Occipital lobe (tissue), 2 donors: ENCODE data around the gene STX8. TPM values are rescaled to one million over a fixed set of nuclear protein-coding genes. Genes with fewer than 3 reads are reported as not detected.
"Not testable (repeated sequence)": the region's sequence is repeated elsewhere in the genome, so short reads cannot be mapped to it uniquely, and the experiment has no call there.

Experiments used
- DNase-seq: peaks from one replicate; lab custom pipeline; 2025; lab: John Stamatoyannopoulos, UW
- total RNA-seq: library from RNA; depleted of rRNA; stranded (reverse); fragments of >200 nt; gene quantifications from one replicate; pipeline ENCODE4 v1.2.3, GENCODE V29; 2014

Gene STX8
- total RNA-seq, 1 donor from 2014 or later: 42.9 TPM

DNA sequence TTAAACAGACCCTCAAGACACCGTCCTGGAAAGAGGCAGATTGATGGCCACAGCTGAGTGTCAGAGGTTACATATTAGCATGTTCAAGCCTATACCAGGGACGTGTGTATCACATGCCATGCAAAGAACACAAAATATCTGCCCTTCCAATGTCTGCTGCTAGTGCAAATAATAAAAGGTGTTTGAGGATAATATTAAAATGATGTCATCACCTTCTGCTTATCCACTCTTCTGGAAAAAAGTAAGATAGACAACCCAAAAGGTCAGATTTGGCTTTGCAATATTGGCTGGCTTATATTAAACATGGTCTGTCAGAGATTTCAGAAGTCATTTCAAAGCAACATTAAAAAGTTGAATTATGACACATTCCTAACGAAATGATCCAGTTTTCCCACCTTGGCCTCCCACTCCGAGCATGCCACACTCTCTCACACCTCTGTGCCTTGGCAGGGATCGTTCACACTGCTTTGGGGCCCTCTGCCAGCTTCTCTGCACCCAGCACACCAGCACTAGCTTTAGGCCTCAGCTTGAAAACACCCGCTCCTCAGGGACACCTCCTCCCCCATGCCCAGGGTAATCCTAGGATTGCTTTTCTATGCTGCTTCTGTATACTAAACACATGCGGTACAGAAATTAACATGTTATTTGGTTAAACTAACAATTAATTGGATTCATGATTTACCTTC, 306.1 kb downstream of the STX8 start:
- peak; percentile 25 for DNase-seq

DNA sequence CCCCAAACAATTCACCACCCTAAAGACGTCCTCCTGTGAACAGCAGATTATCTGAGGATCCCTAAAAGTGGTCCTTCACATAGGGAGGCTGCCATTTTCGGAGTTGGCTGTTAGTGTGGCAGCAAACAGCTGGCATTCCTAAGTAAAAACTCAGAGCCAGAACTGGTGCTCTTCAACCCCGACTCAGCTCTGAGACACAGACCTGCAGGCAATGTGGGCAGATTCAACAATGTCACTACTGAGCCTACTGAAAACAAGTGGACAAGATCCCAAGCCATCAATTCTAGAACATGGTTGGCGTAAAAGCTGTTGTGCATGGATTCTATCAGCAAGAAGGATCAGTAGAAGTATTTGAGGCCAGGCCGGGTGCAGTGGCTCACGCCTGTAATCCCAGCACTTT, 307.1 kb downstream of the STX8 start:
- no peak for DNase-seq

DNA sequence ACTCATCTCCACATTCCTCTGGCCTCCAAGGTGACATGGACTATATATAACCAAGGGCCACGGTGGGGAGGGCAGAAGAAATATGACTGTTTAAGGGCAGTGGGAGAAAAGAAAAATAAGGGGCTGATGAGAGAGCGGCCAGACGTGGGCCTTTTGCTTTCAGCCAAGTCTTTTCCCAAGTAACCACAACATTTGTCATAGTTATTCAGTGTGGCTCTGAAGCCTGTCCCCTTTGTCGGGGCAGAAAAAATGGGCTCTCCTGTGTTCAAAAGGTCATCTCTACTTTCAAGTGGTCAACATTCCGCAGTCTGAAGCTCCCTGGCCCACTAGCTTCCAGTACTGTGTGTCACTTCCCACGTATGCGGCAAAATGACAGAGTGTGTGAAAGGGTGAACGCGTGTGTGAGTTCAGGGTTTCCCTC, 308.9 kb downstream of the STX8 start:
- DNase-seq: no peak

DNA sequence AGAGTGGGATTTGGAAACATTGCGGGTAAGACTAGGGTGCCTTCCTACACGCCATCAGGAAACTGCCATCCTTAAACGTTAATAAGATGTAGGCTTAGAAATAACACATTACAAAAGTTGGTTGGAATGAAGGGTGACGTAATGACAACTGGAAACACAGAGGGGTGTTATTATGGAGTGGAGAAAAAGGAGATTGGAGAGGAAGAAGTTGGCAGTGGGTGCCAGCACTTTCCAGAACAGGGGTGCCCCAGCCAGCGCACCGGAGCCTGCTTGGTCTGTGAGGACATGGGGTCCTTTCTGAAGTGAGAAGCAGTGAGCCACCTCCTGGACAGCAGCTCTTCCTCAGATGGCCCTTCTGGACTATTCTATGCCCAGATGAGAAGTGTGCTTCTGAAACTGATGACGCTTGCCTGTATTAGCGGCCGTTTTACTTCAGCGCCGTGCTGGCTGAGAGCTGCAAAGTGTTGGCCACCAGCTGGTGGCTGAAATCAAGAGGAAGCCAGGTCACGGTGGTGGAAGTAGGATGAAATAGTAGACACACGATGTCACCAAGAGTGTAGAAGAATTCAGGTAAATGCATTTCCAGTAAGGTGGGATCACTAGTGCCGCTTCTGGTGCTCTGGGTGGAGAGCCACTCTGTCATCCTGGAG, 309.5 kb downstream of the STX8 start:
- DNase-seq: no peak

DNA sequence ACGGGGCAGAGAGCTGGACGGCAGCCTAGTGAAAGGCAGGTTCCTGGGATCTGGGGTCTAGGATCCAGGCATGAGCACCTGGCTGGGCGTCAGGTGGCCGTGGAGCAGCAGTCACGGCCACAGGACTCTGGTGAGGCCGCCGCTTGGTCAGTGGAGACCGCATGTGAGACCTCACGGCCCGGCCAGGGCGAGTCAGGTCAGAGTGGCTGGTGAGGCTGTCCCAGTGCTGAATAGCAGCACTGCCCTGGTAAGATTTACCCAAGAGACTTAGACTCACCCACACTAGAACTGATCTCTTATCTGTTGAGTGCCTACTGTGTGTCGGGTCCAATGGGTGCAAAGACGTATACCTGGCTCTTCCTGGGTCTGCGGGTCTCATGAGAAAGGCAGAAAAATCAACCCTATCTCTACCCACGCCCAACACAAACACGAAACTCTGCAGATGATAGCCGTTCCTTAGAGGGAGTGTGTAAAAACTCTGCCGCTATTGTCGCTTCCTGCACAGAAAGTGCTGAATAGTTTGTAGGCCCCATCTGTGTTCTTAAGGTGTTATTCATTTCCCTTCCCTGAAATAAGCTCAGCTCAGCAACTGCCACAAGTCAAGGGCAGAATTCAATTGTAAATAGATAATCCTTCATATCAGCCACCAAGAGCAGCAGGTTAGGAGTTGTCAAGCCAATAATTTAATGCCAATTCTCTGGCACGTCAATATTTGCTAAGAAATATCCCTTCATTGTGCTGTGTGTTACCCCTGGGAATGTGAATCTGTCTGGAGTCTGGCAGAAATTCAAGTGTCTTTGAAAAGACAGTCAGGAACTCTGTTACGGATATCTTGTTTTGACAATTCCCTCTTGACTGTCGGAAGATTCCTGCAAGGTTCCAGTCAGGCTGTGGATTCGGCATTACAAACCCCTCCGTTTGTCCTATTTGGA, 314.3 kb downstream of the STX8 start:
- DNase-seq: no peak

DNA sequence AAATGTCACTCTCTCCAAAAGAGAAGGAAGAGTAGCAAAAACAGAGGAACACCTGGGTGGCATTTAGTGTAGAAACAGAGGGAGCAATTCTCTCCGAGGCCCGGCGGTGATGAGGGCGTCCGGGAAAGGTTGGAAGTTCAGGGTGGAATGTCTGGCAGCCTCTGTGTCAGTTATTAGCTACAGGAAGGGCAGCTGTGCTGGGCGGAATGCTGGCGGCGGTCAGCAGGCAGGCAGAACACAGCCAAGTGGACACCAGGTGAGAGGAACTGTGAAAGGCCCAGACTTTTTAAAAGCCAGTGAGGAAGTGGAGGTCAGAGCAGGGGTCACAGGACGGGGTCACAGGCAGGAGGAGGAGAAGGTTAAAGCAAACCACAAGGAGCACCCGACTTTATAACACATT, 316.2 kb downstream of the STX8 start:
- no peak for DNase-seq

DNA sequence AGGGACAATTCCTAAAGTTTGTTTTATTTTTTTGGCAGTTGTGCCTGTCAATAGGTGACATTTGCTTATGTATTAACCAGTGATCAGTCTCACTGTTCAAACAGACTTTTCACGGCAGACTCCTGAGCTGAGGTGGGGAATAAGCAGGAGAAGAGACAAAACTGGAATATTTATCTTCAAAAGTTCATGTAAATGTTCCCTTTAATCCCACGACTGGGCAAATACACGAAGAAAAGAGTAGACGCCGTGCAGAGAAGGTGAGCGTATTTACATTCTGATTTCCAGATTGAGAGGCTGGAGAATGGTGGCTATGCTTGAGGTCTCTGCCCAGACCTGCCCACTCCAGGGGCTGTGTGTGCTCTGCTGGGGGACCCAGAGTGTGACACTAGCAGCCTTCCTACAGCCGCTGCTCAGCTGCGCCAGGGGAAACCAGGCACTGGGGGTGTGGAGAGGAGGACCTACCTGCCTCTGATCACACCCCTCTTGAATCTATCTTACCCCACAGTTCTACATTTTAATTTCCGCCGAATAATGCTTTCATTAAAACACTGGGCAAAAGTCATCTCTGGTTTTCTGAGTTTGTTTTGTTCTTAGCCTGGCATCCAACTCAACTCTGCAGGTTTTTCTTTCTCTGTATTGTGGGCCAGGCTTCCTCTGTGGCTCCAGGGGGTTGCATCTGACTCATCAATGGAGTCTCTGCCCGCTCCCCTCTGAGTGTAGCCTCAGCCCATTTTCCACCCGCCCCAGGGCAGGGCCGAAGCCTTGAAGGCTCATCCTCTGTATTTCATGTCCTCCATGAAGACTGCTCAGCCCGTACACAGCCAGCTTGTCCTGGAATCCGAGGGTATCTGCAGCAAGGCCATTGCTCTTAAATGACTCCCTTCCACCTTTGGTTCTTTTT, 317.3 kb downstream of the STX8 start:
- DNase-seq: no peak

DNA sequence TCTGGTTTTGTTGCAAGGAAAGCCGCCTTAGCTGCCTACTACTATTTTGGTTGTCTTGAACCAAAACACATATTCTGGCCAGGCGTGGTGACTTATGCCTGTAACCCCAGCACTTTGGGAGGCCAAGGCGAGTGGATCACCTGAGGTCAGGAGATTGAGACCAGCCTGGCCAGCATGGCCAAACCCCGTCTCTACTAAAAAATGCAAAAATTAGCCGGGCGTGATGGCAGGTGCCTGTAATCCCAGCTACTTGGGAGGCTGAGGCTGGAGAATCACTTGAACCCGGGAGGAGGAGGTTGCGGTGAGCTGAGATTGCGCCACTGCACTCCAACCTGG, 318.0 kb downstream of the STX8 start:
- DNase-seq: not testable (repeated sequence)

DNA sequence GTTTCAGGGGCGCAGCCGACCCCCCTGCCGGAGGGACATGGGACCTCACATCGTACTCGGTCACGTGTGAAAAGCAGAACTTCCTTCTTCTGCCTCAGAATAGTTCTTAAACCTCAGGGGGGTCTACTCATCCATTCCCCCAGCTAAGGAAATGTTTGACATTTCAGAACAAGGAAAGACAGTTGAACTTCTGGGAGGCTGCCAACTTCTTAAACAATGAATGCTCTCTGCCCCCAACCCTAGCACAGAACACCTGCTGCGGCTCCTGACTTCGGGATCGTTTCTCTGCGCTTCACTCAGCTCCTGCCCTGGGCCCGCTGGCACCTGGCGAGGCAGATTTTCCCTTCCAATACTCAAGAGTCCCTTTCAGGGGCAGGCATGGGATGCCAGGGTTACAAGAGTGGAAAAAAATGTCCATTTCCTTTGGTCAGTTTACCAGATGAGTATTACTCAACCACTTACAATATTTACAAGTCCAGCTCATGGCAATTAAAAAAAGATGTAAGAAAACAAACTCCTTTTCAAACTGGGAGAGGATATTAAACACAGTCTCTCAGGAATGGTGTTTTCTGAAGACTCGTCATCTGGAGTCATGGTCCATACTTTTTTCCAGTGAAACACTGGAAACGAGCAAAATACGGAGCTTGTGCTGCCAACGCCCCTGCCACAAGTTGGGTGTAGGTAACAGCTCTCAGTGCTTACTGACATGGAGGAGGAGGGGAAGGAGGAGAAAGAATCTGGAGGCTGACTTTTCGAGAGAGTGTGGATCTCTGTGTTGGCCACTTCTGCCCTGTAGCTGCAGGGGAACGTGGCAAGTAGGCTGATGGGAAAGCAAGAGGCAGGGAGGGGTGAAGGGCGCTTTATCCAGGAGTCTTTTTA, 318.6 kb downstream of the STX8 start:
- no peak for DNase-seq

DNA sequence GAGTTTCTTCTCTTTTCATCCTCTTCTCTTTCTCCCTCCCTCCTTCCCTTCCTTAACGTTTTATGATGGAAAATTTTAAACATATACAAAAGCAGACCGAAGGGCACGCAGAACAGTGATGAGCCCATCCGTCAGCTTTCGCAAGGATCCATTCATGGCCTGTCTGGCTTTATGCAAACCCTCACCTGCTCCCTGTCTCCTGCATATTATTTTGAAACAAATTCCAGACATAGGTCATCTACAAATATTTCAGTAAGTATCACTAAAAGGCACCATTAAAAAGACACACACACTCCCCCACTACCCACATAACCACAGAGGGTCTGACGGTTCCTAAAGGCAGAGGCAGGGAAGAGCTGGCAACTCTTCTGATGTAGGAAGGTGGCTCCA, 319.3 kb downstream of the STX8 start:
- no peak for DNase-seq

DNA sequence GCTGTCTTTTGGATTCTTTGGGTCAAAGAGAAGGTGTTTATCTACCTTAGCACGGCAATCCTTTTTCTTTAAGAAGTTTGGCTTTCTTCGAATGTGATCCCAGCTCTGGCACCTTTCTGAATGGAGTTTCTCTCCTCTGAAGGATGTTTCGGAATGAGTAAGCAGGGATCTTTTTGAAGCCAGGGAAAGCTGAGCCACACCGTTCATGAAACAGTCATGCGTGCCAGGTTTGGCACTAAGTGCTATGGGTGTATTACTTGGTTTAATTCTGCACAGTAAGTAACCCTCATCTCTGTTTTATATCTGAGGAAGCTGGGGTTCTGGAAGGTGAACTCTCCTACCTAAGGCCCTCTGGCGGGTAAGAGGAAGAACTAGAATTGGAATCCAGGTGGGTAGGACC, 319.8 kb downstream of the STX8 start:
- DNase-seq: no peak

DNA sequence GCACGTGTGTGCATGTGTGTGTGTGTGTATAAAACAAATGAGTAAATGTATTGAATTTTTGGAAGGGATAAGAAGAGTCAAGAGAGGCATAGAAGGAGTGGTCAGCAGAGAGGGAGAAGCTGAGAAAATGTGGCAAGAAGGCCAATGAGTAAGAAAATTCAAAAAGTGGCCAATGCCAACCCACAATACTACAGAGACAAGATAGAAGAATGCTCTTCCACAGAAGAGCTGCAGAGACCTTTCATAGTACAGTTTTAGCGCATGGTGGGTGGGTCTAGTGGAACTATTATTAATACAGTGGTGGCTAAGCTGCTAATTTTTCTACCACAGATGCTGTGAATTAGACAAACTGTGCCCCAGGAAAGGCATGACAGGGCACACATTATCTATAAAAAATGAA, 320.8 kb downstream of the STX8 start:
- no peak for DNase-seq

DNA sequence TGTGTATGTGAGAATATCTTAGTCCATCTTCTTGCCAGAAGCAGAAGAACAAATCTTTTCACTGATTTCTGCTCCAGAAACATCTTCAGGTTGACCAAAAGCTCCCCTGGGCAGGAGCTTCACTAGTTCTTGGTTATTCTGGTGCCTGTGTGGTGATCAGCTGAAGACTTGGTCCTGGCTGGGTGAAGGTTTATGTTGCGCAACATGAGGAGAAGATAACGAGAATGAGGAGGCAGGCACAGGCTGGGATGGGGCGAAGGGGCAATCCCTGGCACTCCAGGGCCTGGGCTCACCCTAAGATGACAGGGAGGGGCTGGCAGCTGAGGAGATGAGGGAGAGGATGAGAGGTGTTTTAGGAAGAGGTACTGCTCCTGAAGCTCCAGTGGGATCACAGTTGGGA, 322.3 kb downstream of the STX8 start:
- DNase-seq: no peak

DNA sequence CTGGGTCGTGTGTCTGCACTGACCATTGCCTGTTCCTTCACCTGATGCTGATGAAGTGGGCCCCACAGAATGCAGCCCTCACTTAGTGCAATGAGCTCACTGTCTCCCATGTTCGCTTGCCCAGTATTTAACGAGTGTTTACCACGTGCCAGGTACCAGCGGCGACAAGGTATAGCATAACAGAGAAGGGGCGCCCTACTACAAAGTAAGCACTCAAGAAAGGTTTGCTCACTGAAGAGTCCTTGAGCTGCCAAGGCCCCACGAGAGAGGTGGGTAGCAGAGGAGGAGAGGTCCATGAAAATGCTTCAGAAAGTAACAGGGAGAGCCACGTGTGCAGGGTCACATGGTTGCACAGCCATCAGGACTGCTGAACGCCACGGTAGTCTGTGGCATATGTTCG, 324.3 kb downstream of the STX8 start:
- DNase-seq: no peak

DNA sequence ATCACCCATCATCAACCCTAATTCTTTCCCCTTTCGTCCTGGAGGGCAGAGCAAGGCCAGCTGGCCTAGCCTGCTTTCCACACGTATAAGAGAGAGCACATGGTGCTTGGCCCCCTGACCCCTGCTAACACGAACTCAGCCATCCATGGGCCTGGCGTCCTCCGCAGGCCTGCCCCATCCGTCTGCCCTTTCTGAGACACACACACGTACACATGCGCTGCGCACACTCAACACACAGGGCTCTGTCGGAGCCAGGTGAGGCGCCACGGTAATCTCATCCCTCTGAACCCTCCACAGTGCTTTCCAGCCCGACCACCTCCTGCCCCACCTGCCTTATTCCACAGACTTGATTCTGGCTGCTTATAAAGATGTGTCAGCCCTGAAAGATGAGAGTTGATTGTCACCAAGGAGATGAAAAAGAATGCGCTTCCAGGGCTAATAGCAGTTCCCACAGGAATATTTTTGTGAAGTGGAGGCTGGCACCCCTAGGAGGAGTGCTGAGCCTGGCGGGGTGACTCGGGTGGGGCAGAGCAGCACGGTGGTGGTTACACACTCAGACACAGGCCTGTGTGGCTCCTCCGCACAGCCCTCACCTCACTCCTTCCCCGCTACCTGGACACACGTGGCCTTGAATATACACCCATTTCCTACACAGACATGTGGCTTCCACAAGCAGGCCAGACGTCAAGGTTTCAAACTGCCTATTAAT, 326.2 kb downstream of the STX8 start:
- no peak for DNase-seq

DNA sequence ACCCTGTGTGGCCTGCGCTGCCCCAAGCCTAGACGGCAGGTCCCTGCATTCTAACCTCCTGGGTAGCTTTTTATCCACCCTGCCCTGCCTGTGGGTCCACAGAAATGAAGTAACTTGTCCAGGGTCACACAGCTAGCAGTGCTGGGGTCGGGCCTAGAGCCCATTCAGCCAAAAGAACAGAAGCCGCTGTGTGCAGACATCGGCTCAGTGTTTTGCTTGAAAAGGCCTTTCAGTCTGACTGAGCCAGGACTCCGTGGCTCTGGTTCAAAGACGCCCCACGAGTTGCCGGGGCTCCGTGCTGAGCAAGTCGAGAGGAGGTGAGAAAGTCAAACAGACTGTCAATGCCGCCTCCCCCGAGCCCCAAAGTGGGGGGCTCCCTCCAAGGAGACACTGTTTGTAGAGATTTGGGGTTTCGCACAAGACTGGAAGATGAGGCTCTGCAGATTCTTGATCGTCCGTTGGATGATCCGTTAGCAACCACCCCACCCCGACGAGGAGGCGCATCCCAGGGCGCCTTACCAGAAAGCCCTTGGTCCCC, 328.1 kb downstream of the STX8 start:
- DNase-seq: no peak

DNA sequence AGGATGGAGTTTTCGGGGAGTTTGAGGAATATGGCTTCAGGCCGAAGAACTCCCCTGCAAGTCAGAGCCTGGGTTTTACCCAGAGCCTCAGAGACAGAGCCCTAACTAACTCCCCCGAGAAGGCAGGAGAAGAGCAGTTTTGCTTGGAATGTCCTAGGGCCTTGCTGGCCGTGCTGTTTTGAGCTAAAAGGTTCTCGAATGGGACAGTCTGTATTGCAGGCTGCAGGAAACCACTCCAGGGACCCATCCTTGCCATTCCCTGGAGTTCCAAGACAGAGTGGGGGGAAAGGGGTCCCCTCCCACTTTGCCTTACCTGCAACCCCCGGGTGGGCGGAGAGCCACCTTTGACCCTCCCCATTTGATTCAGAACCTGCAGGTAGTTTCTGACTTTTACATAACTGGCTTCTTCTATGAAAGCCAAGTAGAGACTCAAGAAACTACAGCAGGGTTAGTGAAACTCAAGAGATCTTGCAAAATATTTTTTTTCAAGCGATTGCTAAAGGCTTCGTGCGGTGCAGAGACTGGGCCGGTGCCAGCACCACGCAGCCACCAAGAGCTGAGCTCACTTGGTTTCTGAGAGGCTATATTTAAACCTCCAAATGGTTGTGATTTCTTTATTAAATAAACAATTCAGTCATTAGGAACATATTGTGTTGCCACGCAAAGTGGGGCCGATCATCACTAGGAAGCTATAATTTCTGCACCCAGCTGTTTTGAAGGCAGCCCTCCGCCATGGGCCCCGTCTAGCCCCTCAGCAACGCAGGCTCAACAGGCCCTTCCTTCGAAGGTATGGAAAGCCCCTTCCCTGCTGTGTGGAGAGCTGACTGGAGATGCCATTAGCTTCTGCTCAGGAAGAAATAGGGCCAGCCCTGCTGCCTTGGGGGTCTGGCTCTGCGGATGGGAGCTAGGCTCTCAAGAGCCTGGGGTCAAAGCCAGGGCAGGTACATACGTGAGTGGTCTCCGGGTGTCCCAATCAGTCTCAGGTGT, 331.3 kb downstream of the STX8 start:
- no peak for DNase-seq

DNA sequence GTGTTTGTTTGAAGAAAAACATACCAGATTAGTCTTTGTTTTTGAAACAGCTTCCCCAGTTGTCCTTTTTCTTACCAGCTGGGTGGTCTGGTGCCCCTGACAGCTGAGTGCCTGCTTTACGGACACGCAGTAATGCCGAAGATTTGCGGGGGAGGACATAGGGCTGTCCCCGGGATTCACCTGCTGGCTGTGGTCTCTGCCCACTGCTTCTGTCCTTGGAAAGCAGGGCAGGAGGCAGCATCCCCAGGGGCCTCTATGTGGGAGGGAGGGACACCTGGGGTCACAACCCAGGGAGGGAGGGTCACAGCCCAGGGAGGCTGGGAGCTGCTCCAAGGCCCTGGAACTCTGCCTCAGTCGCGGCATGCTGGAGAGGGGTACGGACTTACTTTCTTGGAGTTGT, 332.6 kb downstream of the STX8 start:
- DNase-seq: no peak
